GM12878 (cell line): ENCODE data around the gene DNAH2. TPM values are rescaled to one million over a fixed set of nuclear protein-coding genes. Genes with fewer than 3 reads are reported as not detected.

ENCODE experiments used
- ATAC-seq: fragments of 200-7000 bp; cut with Tn5 transposase; 3 replicates; pipeline ENCODE4 v1.9.1; 2020; ENCODE audit warnings: mild to moderate bottlenecking, moderate library complexity
- BruUV-seq: library from RNA; stranded (reverse); fragments of 400-500 nt; replicated peaks from 2 replicates; lab custom pipeline; 2021; lab: Mats Ljungman, UMichigan
- CTCF ChIA-PET: fragments of 300-600 bp; sonication (Branson Sonifier 250); formaldehyde crosslinking; extraction: SDS; loops from one replicate; lab custom pipeline; 2021; ENCODE audit warnings: inconsistent platforms; lab: Yijun Ruan, JAX
- POLR2A ChIA-PET: fragments of 350-600 bp; formaldehyde crosslinking; extraction: SDS; loops from one replicate; lab custom pipeline; 2021; ENCODE audit warnings: inconsistent platforms; lab: Charles Lee
- RAD21 ChIA-PET: fragments of 300-600 bp; sonication (Branson Sonifier 250); formaldehyde crosslinking; loops from one replicate; lab custom pipeline; 2023; ENCODE audit warnings: antibody characterized with exemption; ENCODE audit not compliant: unreplicated experiment; lab: Charles Lee
- SMC1A ChIA-PET: fragments of 300-600 bp; sonication (Branson Sonifier 250); formaldehyde crosslinking; loops from one replicate; lab custom pipeline; 2023; ENCODE audit not compliant: unreplicated experiment, uncharacterized antibody; lab: Charles Lee
- DNase-seq: peaks from one replicate; pipeline ENCODE4 v3.0.0-alpha.2; 2011; ENCODE audit warnings: low read depth, low spot score
- FAIRE-seq: peaks from 3 replicates; lab custom pipeline; 2011; peaks lifted over from hg19 to GRCh38; lab: Jason Lieb, UNC
- H2AFZ ChIP-seq: 2 replicates; pipeline ENCODE4 v1.6.0; 2011; ENCODE audit warnings: low read depth, low read length, control low read depth; ENCODE audit not compliant: control insufficient read depth
- H3K27ac ChIP-seq: 2 replicates; pipeline ENCODE4 v1.5.1; 2011; ENCODE audit warnings: control low read depth; ENCODE audit not compliant: control insufficient read depth, insufficient read depth
- H3K27me3 ChIP-seq, 2 experiments: replicated peaks in 1 of 2; 2 replicates each; pipeline versions ENCODE4 v1.6.0 to v1.6.1; 2011; ENCODE audit warnings: low read length in 1 of 2; ENCODE audit not compliant: control insufficient read depth in 2 of 2, insufficient read depth in 2 of 2
- H3K36me3 ChIP-seq, 2 experiments: 2 replicates each; pipeline ENCODE4 v1.5.1; 2011; ENCODE audit warnings: low read length in 1 of 2; ENCODE audit not compliant: control insufficient read depth in 2 of 2, insufficient read depth in 2 of 2
- H3K4me1 ChIP-seq: 2 replicates; pipeline ENCODE4 v1.6.1; 2011; ENCODE audit warnings: mild to moderate bottlenecking, low read length, moderate library complexity, mixed read lengths; ENCODE audit not compliant: control insufficient read depth, insufficient read depth
- H3K4me2 ChIP-seq: 2 replicates; pipeline ENCODE4 v1.6.0; 2011; ENCODE audit warnings: control low read depth; ENCODE audit not compliant: control insufficient read depth, insufficient read depth
- H3K4me3 ChIP-seq: fragments of 200-600 bp; sonication (generic); 2 replicates; pipeline ENCODE4 v1.5.1; 2016
- H3K79me2 ChIP-seq: 2 replicates; pipeline ENCODE4 v1.6.0; 2011; ENCODE audit warnings: low read length; ENCODE audit not compliant: control insufficient read depth, insufficient read depth
- H3K9ac ChIP-seq: 2 replicates; pipeline ENCODE4 v1.8.0; 2011; ENCODE audit warnings: low read length, control low read depth, mixed read lengths; ENCODE audit not compliant: control insufficient read depth, insufficient read depth
- H3K9me3 ChIP-seq: replicated peaks from 3 replicates; pipeline ENCODE4 v1.5.1; 2011; ENCODE audit warnings: mild to moderate bottlenecking, low read length; ENCODE audit not compliant: control insufficient read depth, insufficient read depth
- H4K20me1 ChIP-seq: 2 replicates; pipeline ENCODE4 v1.6.0; 2011; ENCODE audit not compliant: control insufficient read depth, insufficient read depth
- ATF7 ChIP-seq: fragments of 450-650 bp; IDR thresholded peaks from 2 replicates; pipeline ENCODE4 v1.6.1; 2016; ENCODE audit warnings: low read depth, mild to moderate bottlenecking
- BACH1 ChIP-seq: fragments of 450-650 bp; IDR thresholded peaks from 2 replicates; pipeline ENCODE4 v1.6.1; 2017; ENCODE audit warnings: mild to moderate bottlenecking, borderline replicate concordance
- BMI1 ChIP-seq: fragments of 450-650 bp; IDR thresholded peaks from 2 replicates; pipeline ENCODE4 v1.6.1; 2016; ENCODE audit warnings: mild to moderate bottlenecking, moderate library complexity, borderline replicate concordance
- EED ChIP-seq: sonication (generic); IDR thresholded peaks from 2 replicates; pipeline ENCODE4 v1.6.1; 2016; ENCODE audit warnings: antibody characterized with exemption, low read depth
- HCFC1 ChIP-seq: fragments of 150-350 bp; IDR thresholded peaks from 2 replicates; pipeline ENCODE4 v1.6.1; 2014; ENCODE audit warnings: low read length
- HDAC2 ChIP-seq: fragments of 200-600 bp; sonication (generic); IDR thresholded peaks from 2 replicates; pipeline ENCODE4 v1.6.1; 2017
- IRF4 ChIP-seq: IDR thresholded peaks from 2 replicates; pipeline ENCODE4 v1.6.1; 2011; ENCODE audit warnings: low read depth, low read length
- MEF2B ChIP-seq: fragments of 450-650 bp; IDR thresholded peaks from 2 replicates; pipeline ENCODE4 v1.6.1; 2018; ENCODE audit warnings: mild to moderate bottlenecking, moderate library complexity; ENCODE audit not compliant: partially characterized antibody, poor library complexity, severe bottlenecking
- MYC ChIP-seq: IDR thresholded peaks from 2 replicates; pipeline ENCODE4 v1.6.1; 2011; ENCODE audit warnings: mild to moderate bottlenecking, low read length, moderate library complexity, inconsistent platforms; ENCODE audit not compliant: insufficient read depth, insufficient replicate concordance, insufficient read length, severe bottlenecking
- RBBP5 ChIP-seq: fragments of 200-600 bp; sonication (generic); conservative IDR thresholded peaks from 2 replicates; pipeline ENCODE4 v1.6.1; 2016
- SMARCA5 ChIP-seq: fragments of 450-650 bp; IDR thresholded peaks from 2 replicates; pipeline ENCODE4 v1.6.1; 2017; ENCODE audit warnings: mild to moderate bottlenecking
- SPI1 ChIP-seq: IDR thresholded peaks from 2 replicates; pipeline ENCODE4 v1.6.1; 2011; ENCODE audit warnings: low read depth, mild to moderate bottlenecking, low read length, moderate library complexity, borderline replicate concordance; ENCODE audit not compliant: insufficient read depth
- ZSCAN29 ChIP-seq: fragments of 450-650 bp; IDR thresholded peaks from 2 replicates; pipeline ENCODE4 v1.6.1; 2017; ENCODE audit warnings: mild to moderate bottlenecking, moderate library complexity
- WGBS: methylation state at CpG from one replicate; pipeline ENCODE4 v1.1.6; 2016; ENCODE audit warnings: low lambda C conversion rate; ENCODE audit not compliant: insufficient replicate concordance, insufficient coverage; ENCODE audit errors: missing lambda C conversion rate; 5-methylcytosine and 5-hydroxymethylcytosine counted together
- in situ Hi-C: fragments of 300-500 bp; cut with MboI; formaldehyde crosslinking; loops from 9 replicates; pipeline ENCODE4 v1.14.3; 2018; ENCODE audit warnings: mixed read lengths
- intact Hi-C: fragments of 100-400 bp; cut with micrococcal nuclease; formaldehyde crosslinking; loops from one replicate; pipeline ENCODE4 v1.14.2; 2022; ENCODE audit not compliant: unreplicated experiment
- polyA plus RNA-seq, 11 experiments: library from polyadenylated mRNA; depleted of rRNA in 4 of 11; unstranded in 6 of 11; stranded (reverse) in 5 of 11; fragments of >200 nt; fragmentation: Nextera tagmentation in 4 of 11; fragmentation: Illumina TruSeq in 1 of 11; extraction: Ambion mirVana in 4 of 11; extraction: Trizol in 1 of 11; gene quantifications; 1 replicate in 1 of 11; 2 replicates in 10 of 11; pipeline versions ENCODE4 v1.2.1 to v1.2.3, GENCODE V29; 2011 to 2016; ENCODE audit warnings: inconsistent platforms in 2 of 11, missing spikeins in 2 of 11, low read depth in 1 of 11
- total RNA-seq, 4 experiments: library from RNA; depleted of rRNA in 3 of 4; stranded (reverse); fragments of >200 nt in 3 of 4; fragmentation: Illumina TruSeq in 1 of 4; extraction: Trizol in 1 of 4; gene quantifications; 2 replicates each; pipeline versions ENCODE4 v1.2.1 to v1.2.3, GENCODE V29; 2013 to 2021
- TF ChIP-seq, protein P1 (sequence below): IDR thresholded peaks from 2 replicates; pipeline ENCODE4 v1.6.1; 2012; ENCODE audit warnings: low read depth, low read length, improper control_type of control experiment
- TF ChIP-seq, protein P2 (sequence below): fragments of 150-350 bp; IDR thresholded peaks from 2 replicates; pipeline ENCODE4 v1.6.1; 2014; ENCODE audit warnings: mild to moderate bottlenecking, low read depth, low read length
- TF ChIP-seq, protein P3 (sequence below): fragments of 150-350 bp; IDR thresholded peaks from 2 replicates; pipeline ENCODE4 v1.6.1; 2016; ENCODE audit warnings: low read depth, low read length
- TF ChIP-seq, protein P4 (sequence below): fragments of 450-650 bp; IDR thresholded peaks from 2 replicates; pipeline ENCODE4 v1.6.1; 2017; ENCODE audit warnings: low read depth, mild to moderate bottlenecking, moderate library complexity

Gene DNAH2
- total and polyA plus RNA-seq, 10 of the 15 experiments (the other 5 are each of a cell fraction or from before 2014, with no cell fraction given): not detected

DNA sequence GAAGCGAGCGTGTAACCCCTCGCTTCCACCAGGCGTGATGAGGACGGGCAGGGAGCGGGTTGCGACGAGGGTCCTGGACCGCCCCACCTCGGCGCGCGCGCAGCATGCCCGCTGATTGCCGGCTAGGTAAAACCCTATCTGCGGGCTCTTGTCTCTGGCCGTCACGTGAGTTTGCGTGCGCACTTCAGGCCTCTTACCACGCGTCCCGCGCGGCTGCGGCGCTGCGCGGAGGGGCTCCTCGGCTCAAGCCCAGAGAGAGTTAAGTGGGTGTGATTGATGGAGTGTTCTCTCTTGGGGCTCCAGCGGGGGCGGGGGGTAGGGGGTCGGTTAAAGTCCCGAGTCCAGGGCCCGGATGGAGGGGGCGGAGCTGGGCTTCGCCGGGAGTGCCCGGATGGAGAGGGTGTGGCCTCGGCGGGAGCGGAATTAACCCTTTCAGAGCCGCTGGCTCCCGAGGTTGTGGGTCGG is 124.4 kb downstream of the DNAH2 start:
- ChIA-PET POLR2A (interaction anchor here (0.6 to 4.1 kb wide), 4 partner anchors 7 to 277 kb away, joined by 3 to 49 read pairs (median 6); partner anchors contain the start of genes KDM6B and NAA38), CTCF (interaction anchor here (1.0 to 2.2 kb wide), 3 partner anchors 15 to 19 kb away, joined by 3 to 7 read pairs (median 4); partner anchors contain the start of genes CYB5D1 and NAA38), SMC1A (interaction anchor here (1.4 to 1.5 kb wide), 2 partner anchors 9 to 99 kb away, joined by 3 to 5 read pairs; partner anchors contain the start of gene KDM6B), RAD21 (interaction anchor here (1.3 to 3.7 kb wide), 4 partner anchors 9 to 41 kb away, joined by 4 to 16 read pairs (median 7); partner anchors contain the start of gene NAA38)
- H3K4me3 ChIP-seq: peak overlapping the region; percentile 92
- H3K4me1 ChIP-seq: peaks cover 39% of the 10 kb centered on the region
- ATAC-seq (peak; percentile 24), FAIRE-seq (no peak), DNase-seq (no peak)
- peak overlapping the region; percentile 99 for H3K27ac ChIP-seq
- H3K9me3 ChIP-seq: no peaks in the 10 kb centered on the region
- peak overlapping the region; percentile 62 for H2AFZ ChIP-seq
- intact Hi-C loops: loop anchor here (2.0 kb wide), 1 partner anchor 15 kb away; the partner anchor contains the start of gene NAA38
- H3K27me3 ChIP-seq: no peaks in the 10 kb centered on the region
- no TSS peak for BruUV-seq
- 1% methylated on average over 43 of the region's 46 CpGs for WGBS
- H4K20me1 ChIP-seq: no peaks in the 10 kb centered on the region; the same call in none of the 2 replicates
- peaks cover 59% of the 10 kb centered on the region for H3K79me2 ChIP-seq
- H3K36me3 ChIP-seq: peaks cover 5 to 7% of the 10 kb centered on the region in 2 experiments; a peak in 3 of 4 replicates
- H3K4me2 ChIP-seq: peak overlapping the region; percentile 100
- peak overlapping the region; percentile 97 for H3K9ac ChIP-seq
- in situ Hi-C loops: no loop called here
- TF ChIP-seq SPI1 (no peak), RBBP5 (no peak), HCFC1 (0 out of 2 replicates have a peak, but pooled peaks have one; percentile 16), ATF7 (no peak), SMARCA5 (no peak), EED (no peak), BMI1 (no peak), BACH1 (peak; percentile 12; the same call in 1 of the 2 replicates), MEF2B (peak; percentile 55), MYC (no peak), IRF4 (no peak), ZSCAN29 (no peak), HDAC2 (0 out of 2 replicates have a peak, but pooled peaks have one; percentile 27)
- TF ChIP-seq, protein P1, sequence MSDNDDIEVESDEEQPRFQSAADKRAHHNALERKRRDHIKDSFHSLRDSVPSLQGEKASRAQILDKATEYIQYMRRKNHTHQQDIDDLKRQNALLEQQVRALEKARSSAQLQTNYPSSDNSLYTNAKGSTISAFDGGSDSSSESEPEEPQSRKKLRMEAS: 0 out of 2 replicates have a peak, but pooled peaks have one; percentile 45
- TF ChIP-seq, protein P2, sequence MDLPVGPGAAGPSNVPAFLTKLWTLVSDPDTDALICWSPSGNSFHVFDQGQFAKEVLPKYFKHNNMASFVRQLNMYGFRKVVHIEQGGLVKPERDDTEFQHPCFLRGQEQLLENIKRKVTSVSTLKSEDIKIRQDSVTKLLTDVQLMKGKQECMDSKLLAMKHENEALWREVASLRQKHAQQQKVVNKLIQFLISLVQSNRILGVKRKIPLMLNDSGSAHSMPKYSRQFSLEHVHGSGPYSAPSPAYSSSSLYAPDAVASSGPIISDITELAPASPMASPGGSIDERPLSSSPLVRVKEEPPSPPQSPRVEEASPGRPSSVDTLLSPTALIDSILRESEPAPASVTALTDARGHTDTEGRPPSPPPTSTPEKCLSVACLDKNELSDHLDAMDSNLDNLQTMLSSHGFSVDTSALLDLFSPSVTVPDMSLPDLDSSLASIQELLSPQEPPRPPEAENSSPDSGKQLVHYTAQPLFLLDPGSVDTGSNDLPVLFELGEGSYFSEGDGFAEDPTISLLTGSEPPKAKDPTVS: no peak
- TF ChIP-seq, protein P3, sequence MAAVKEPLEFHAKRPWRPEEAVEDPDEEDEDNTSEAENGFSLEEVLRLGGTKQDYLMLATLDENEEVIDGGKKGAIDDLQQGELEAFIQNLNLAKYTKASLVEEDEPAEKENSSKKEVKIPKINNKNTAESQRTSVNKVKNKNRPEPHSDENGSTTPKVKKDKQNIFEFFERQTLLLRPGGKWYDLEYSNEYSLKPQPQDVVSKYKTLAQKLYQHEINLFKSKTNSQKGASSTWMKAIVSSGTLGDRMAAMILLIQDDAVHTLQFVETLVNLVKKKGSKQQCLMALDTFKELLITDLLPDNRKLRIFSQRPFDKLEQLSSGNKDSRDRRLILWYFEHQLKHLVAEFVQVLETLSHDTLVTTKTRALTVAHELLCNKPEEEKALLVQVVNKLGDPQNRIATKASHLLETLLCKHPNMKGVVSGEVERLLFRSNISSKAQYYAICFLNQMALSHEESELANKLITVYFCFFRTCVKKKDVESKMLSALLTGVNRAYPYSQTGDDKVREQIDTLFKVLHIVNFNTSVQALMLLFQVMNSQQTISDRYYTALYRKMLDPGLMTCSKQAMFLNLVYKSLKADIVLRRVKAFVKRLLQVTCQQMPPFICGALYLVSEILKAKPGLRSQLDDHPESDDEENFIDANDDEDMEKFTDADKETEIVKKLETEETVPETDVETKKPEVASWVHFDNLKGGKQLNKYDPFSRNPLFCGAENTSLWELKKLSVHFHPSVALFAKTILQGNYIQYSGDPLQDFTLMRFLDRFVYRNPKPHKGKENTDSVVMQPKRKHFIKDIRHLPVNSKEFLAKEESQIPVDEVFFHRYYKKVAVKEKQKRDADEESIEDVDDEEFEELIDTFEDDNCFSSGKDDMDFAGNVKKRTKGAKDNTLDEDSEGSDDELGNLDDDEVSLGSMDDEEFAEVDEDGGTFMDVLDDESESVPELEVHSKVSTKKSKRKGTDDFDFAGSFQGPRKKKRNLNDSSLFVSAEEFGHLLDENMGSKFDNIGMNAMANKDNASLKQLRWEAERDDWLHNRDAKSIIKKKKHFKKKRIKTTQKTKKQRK: no peak
- TF ChIP-seq, protein P4, sequence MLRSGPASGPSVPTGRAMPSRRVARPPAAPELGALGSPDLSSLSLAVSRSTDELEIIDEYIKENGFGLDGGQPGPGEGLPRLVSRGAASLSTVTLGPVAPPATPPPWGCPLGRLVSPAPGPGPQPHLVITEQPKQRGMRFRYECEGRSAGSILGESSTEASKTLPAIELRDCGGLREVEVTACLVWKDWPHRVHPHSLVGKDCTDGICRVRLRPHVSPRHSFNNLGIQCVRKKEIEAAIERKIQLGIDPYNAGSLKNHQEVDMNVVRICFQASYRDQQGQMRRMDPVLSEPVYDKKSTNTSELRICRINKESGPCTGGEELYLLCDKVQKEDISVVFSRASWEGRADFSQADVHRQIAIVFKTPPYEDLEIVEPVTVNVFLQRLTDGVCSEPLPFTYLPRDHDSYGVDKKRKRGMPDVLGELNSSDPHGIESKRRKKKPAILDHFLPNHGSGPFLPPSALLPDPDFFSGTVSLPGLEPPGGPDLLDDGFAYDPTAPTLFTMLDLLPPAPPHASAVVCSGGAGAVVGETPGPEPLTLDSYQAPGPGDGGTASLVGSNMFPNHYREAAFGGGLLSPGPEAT: no peak
